Upper lobe of left lung (tissue), 6 donors: ENCODE results near the gene ST6GALNAC2. TPM values are rescaled to one million over a fixed set of nuclear protein-coding genes. Genes with fewer than 3 reads are reported as not detected.

Experiments
- ATAC-seq, 2 donors: fragments of 200-7000 bp; cut with Tn5 transposase; one replicate each; pipeline ENCODE4 v1.9.1; 2022; ENCODE audit warnings: mild to moderate bottlenecking in 2 of 2, moderate library complexity in 2 of 2; ENCODE audit not compliant: low FRiP score in 2 of 2
- DNase-seq, 2 donors: peaks; one replicate each; pipeline ENCODE4 v3.0.0-alpha.2; 2019 to 2020
- H3K27ac ChIP-seq, 4 donors: fragments of 200-600 bp; sonication (generic); one replicate each; pipeline ENCODE4 v1.5.1; 2016 to 2019
- H3K27me3 ChIP-seq, 4 donors: fragments of 200-600 bp; sonication (generic); one replicate each; pipeline ENCODE4 v1.5.1; 2017 to 2019
- H3K36me3 ChIP-seq, 4 donors: fragments of 200-600 bp; sonication (generic); one replicate each; pipeline ENCODE4 v1.5.1; 2016 to 2019
- H3K4me1 ChIP-seq, 4 donors: fragments of 200-600 bp; sonication (generic); one replicate each; pipeline ENCODE4 v1.5.1; 2018 to 2019
- H3K4me3 ChIP-seq, 4 donors: fragments of 200-600 bp; sonication (generic); one replicate each; pipeline ENCODE4 v1.5.1; 2017 to 2019; ENCODE audit warnings: mild to moderate bottlenecking in 2 of 4, moderate library complexity in 1 of 4
- H3K9me3 ChIP-seq, 4 donors: fragments of 200-600 bp; sonication (generic); one replicate each; pipeline ENCODE4 v1.5.1; 2018 to 2019
- EP300 ChIP-seq, 4 donors: sonication (generic); formaldehyde crosslinking; IDR thresholded peaks; one replicate each; pipeline ENCODE4 v1.5.1; 2017; ENCODE audit warnings: antibody characterized with exemption in 4 of 4, control low read depth in 2 of 4
- POLR2A ChIP-seq, 4 donors: fragments of 450-650 bp; IDR thresholded peaks; one replicate each; pipeline ENCODE4 v1.5.1; 2016 to 2017; ENCODE audit warnings: antibody characterized with exemption in 4 of 4, mild to moderate bottlenecking in 2 of 4
- POLR2AphosphoS5 ChIP-seq, 2 donors: sonication (generic); formaldehyde crosslinking; IDR thresholded peaks; one replicate each; pipeline ENCODE4 v1.5.1; 2017; ENCODE audit warnings: antibody characterized with exemption in 2 of 2
- WGBS, 2 donors: methylation state at CpG; one replicate each; pipeline ENCODE4 v1.1.5; 2017 to 2018; 5-methylcytosine and 5-hydroxymethylcytosine counted together
- small RNA-seq, 4 donors: library from RNA; depleted of rRNA; stranded (forward); fragments of <200 nt; gene quantifications; one replicate each; pipeline ENCODE3, GENCODE V24; 2016
- total RNA-seq, 6 donors: library from RNA; depleted of rRNA in 4 of 6; stranded (reverse); fragments of >200 nt in 4 of 6; gene quantifications; one replicate each; pipeline versions ENCODE4 v1.1.0 to v1.2.1, GENCODE V29; 2016 to 2021
- TF ChIP-seq, protein P1 (sequence below), 6 experiments: fragments of 450-650 bp in 4 of 6; fragments of 200-600 bp in 2 of 6; sonication (generic) in 2 of 6; IDR thresholded peaks; one replicate each; pipeline ENCODE4 v1.5.1; 2016 to 2019; ENCODE audit warnings: antibody characterized with exemption in 6 of 6
- donor health status: DM: no; HTN: no; CAD: no; lungs with moderate emphysema.
- donor health status: DM: no; HTN: yes; CAD: no; lungs with severe emphysema.

Gene ST6GALNAC2
- total RNA-seq, 6 donors from 2014 or later = 24.4 to 63.5 (median 39.8) TPM

DNA sequence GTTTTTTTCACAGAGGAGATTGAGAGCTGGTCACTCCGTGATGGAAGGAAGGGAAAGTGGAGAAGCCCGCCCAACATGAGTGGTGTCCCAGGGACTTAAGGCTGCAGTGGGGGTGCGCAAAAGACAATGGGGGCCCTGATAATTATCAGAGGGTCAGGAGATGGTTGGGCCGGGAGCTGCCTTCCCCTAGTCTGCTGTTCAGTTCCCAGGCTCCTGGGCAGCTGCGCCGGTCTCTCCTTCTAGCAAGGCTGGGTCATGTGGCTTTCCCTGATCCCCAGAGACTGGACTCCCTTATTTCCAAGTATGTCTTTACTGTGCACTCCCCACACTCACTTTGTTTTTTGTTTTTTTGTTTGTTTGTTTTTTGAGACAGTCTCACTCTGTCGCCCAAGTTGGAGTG is 64.4 kb downstream of the ST6GALNAC2 start:
- 91 to 96% methylated on average over 7 of the region's 7 CpGs for WGBS, 2 donors
- Histone ChIP-seq H3K4me3 (no peak overlapping the region), H3K36me3 (no peaks in the 10 kb centered on the region), H3K9me3 (no peaks in the 10 kb centered on the region), H3K27ac (no peak overlapping the region), H3K4me1 (peaks cover 20 to 26% (median 23%) of the 10 kb centered on the region in 4 donors), H3K27me3 (no peaks in the 10 kb centered on the region)
- DNase-seq (no peak), ATAC-seq (no peak)
- TF ChIP-seq POLR2A (IDR thresholded peaks at IDR 0.05) (no peak), EP300 (IDR thresholded peaks at IDR 0.05) (no peak), POLR2AphosphoS5 (IDR thresholded peaks at IDR 0.05) (no peak)
- TF ChIP-seq, protein P1, sequence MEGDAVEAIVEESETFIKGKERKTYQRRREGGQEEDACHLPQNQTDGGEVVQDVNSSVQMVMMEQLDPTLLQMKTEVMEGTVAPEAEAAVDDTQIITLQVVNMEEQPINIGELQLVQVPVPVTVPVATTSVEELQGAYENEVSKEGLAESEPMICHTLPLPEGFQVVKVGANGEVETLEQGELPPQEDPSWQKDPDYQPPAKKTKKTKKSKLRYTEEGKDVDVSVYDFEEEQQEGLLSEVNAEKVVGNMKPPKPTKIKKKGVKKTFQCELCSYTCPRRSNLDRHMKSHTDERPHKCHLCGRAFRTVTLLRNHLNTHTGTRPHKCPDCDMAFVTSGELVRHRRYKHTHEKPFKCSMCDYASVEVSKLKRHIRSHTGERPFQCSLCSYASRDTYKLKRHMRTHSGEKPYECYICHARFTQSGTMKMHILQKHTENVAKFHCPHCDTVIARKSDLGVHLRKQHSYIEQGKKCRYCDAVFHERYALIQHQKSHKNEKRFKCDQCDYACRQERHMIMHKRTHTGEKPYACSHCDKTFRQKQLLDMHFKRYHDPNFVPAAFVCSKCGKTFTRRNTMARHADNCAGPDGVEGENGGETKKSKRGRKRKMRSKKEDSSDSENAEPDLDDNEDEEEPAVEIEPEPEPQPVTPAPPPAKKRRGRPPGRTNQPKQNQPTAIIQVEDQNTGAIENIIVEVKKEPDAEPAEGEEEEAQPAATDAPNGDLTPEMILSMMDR (IDR thresholded peaks at IDR 0.05) = no peak

DNA sequence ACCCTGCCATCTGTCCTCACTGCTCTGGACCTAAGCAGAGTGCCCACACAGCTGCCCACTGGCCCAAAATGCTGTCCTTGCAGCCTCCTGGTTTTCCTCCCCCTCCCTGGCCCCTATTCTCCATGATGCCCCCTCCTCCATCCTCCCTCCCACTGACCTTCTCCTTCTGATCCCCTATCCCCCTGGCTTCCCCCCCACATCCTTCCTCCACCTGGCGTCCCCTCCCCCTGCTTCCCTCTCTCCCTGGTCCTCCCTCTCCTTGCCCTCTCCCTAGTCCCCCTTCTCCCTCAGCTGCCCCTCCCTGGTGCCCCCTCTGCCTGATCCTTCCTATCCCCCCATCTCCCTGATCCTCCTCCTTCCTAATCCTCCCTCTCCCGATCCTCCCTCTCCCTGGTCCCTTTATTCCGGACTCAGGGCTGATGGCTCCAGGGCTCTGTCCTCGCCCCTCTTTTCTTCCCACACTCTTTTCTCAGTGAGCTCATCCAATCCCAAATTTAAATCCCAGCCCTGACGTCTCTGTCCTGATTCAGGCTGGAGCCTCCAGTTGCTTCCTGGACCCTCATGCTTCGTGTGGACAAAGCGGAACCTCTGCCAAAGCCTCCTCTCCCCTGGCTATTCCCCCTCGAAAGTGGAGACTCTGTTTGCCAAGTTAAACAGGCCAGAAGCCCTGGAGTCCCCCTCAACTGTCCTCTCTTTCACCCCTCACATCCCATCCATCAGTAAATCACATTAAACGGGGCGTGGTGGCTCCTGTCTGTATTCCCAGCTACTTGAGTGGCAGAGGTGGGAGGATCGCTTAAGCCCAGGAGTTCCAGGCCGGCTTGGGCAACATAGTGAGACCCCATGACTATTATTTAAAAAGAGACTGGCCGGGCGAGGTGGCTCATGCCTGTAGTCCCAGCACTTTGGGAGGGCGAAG is 66.4 kb downstream of the ST6GALNAC2 start:
- DNase-seq = no peak
- no peak overlapping the region for H3K4me3 ChIP-seq
- TF ChIP-seq POLR2AphosphoS5 (IDR thresholded peaks at IDR 0.05) (no peak), POLR2A (IDR thresholded peaks at IDR 0.05) (no peak), EP300 (IDR thresholded peaks at IDR 0.05) (no peak)
- TF ChIP-seq, protein P1 (IDR thresholded peaks at IDR 0.05) = no peak
- no peaks in the 10 kb centered on the region for H3K36me3 ChIP-seq
- no peak for ATAC-seq
- H3K27ac ChIP-seq = no peak overlapping the region
- WGBS, 2 donors = 74 to 89% methylated on average over 14 to 15 of the region's 15 CpGs
- no peaks in the 10 kb centered on the region for H3K9me3 ChIP-seq
- no peaks in the 10 kb centered on the region for H3K27me3 ChIP-seq
- H3K4me1 ChIP-seq = peaks cover 9 to 23% (median 13%) of the 10 kb centered on the region in 4 donors

DNA sequence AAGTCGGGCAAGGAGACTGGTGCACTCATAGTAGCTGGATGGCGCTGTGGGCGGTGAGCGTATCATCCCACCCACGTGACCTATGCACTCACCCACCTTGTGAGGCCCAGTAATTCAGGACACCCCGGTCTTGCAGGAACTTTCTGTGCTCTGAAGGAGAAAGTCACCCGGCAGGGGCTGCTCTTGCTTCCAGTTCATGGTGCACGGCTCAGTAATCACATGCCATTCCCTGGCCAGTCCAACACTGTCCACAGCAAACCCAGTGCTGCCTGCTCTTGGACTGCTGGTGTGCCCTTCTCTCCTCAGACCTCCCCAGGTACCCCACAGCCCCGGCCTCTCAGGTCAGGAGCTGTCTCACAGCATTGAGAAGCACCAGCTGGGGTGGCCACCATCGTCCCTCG is 68.0 kb downstream of the ST6GALNAC2 start:
- no peak overlapping the region for H3K4me3 ChIP-seq
- peaks cover 0 to 14% (median 3%) of the 10 kb centered on the region in 4 donors for H3K4me1 ChIP-seq
- ATAC-seq (no peak), DNase-seq (no peak)
- H3K27me3 ChIP-seq = no peaks in the 10 kb centered on the region
- TF ChIP-seq, protein P1 (IDR thresholded peaks at IDR 0.05) = no peak
- TF ChIP-seq POLR2A (IDR thresholded peaks at IDR 0.05) (no peak), EP300 (IDR thresholded peaks at IDR 0.05) (no peak), POLR2AphosphoS5 (IDR thresholded peaks at IDR 0.05) (no peak)
- no peaks in the 10 kb centered on the region for H3K36me3 ChIP-seq
- no peak overlapping the region for H3K27ac ChIP-seq
- H3K9me3 ChIP-seq = no peaks in the 10 kb centered on the region
- WGBS, 2 donors = 79 to 85% methylated on average over 11 of the region's 11 CpGs

Small RNA genes lying within 50 kb of the gene (small RNA-seq; reads per million reads assigned to genes)
- gene AC015802.2 (0 reads per million in 4 donors), gene SNORD1A (0 reads per million in 4 donors), gene SNORD1B (318 to 1,001 (median 570) reads per million in 4 donors)

Other genes with a start within 250 kb of the ST6GALNAC2 start
- gene PRPSAP1, start 231.9 kb downstream of the ST6GALNAC2 start, total RNA-seq = 100 to 1,000 TPM in 1 of 6 donors, 10 to 100 TPM in 5; 37.3 to 172 (median 59.2) TPM
- 10 to 100 TPM in 3 of 6 donors, 1 to 10 TPM in 3; 5.5 to 16.6 (median 9.5) TPM for gene SPHK1, start 201.3 kb downstream of the ST6GALNAC2 start, total RNA-seq
- 10 to 100 TPM; 20.5 to 55.5 (median 27.7) TPM for gene UBE2O, start 132.7 kb downstream of the ST6GALNAC2 start, total RNA-seq
- not detected for gene AANAT, start 118.3 kb downstream of the ST6GALNAC2 start, total RNA-seq
- gene RHBDF2, start 84.4 kb downstream of the ST6GALNAC2 start, total RNA-seq = 100 to 1,000 TPM in 2 of 6 donors, 10 to 100 TPM in 4; 34.3 to 137 (median 47.6) TPM
- 10 to 100 TPM in 5 of 6 donors, 1 to 10 TPM in 1; 6.4 to 33.9 (median 16.6) TPM for gene CYGB, start 48.2 kb downstream of the ST6GALNAC2 start, total RNA-seq
- 10 to 100 TPM in 1 of 6 donors, 1 to 10 TPM in 4, not detected in 1; 3.0 to 13.9 (median 7.2) TPM for gene PRCD, start 45.8 kb downstream of the ST6GALNAC2 start, total RNA-seq
- gene ST6GALNAC1, start 57.9 kb upstream of the ST6GALNAC2 start, total RNA-seq = 10 to 100 TPM in 4 of 6 donors, 1 to 10 TPM in 2; 8.3 to 20.4 (median 19.1) TPM
- 100 to 1,000 TPM in 1 of 6 donors, 10 to 100 TPM in 5; 21.0 to 147 (median 73.5) TPM for gene MXRA7, start 125.1 kb upstream of the ST6GALNAC2 start, total RNA-seq
- 10 to 100 TPM; 23.3 to 63.9 (median 31.0) TPM for gene JMJD6, start 140.7 kb upstream of the ST6GALNAC2 start, total RNA-seq
- 10 to 100 TPM; 13.6 to 38.9 (median 28.3) TPM for gene METTL23, start 141.0 kb upstream of the ST6GALNAC2 start, total RNA-seq
- 100 to 1,000 TPM; 133 to 454 (median 211) TPM for gene SRSF2, start 151.5 kb upstream of the ST6GALNAC2 start, total RNA-seq
- gene MFSD11, start 152.3 kb upstream of the ST6GALNAC2 start, total RNA-seq = 10 to 100 TPM; 23.9 to 49.2 (median 34.4) TPM